ENCODE results near the gene KLHL28. TPM values are rescaled to one million over a fixed set of nuclear protein-coding genes. Genes with fewer than 3 reads are reported as not detected.

KLHL28 gene
- total and polyA plus RNA-seq, 2 donors (not counting 3 experiments of a cell fraction or from before 2014, with no cell fraction given) = 2.9 to 7.3 TPM

GRCh38 chr14:44968714-44969113 is 7.0 kb upstream of the KLHL28 start:
- no peak for TF ChIP-seq CTCF (IDR thresholded peaks at IDR 0.05; ENCODE audit: extremely low read depth in 1 of 2, insufficient read depth in 1 of 2, low read depth in 1 of 2, low read length in 2 of 2)
- TF ChIP-seq POLR2AphosphoS5 (IDR thresholded peaks at IDR 0.05; ENCODE audit: insufficient read depth, low read depth, low read length) = no peak
- no peak for TF ChIP-seq JUN (IDR thresholded peaks at IDR 0.05; ENCODE audit: borderline replicate concordance, insufficient read depth, insufficient read length, low read depth)
- TF ChIP-seq MAX (IDR thresholded peaks at IDR 0.05; ENCODE audit: insufficient read depth, insufficient read length) = no peak
- TF ChIP-seq MYC (IDR thresholded peaks at IDR 0.05; ENCODE audit: low read depth, low read length) = no peak
- TF ChIP-seq POLR2A (IDR thresholded peaks at IDR 0.05; ENCODE audit: low read depth, low read length) = no peak
- TF ChIP-seq FOS (IDR thresholded peaks at IDR 0.05; ENCODE audit: borderline replicate concordance, insufficient read depth, low read length) = no peak
- TF ChIP-seq GATA2 (IDR thresholded peaks at IDR 0.05; ENCODE audit: insufficient read depth, insufficient read length, low read depth, low read length) = no peak
- TF ChIP-seq EZH2 (IDR thresholded peaks at IDR 0.05; ENCODE audit: borderline replicate concordance, low read depth, low read length, severe bottlenecking) = no peak
- no peak overlapping the region for H2AFZ ChIP-seq (ENCODE audit: low read depth, low read length)
- FAIRE-seq (no peak), DNase-seq (ENCODE audit: low read depth, low spot score) (no peak)
- intact Hi-C loops (cut with micrococcal nuclease) (no loop called here), dilution Hi-C loops (cut with MboI; ENCODE audit: extremely low pct_ligation_motif_present, low sequenced_read_pairs) (no loop called here)
- no peak overlapping the region for H3K4me2 ChIP-seq (ENCODE audit: insufficient read depth, low read length)
- ChIA-PET CTCF (no interaction called here), POLR2A (no interaction called here)
- H3K27me3 ChIP-seq (ENCODE audit: control insufficient read depth in 2 of 2, insufficient read depth in 2 of 2, low read length in 2 of 2) = no peaks in the 10 kb centered on the region
- no peak overlapping the region for H3K27ac ChIP-seq (ENCODE audit: insufficient read depth, low read depth, low read length)
- H3K9me3 ChIP-seq (replicated peaks; ENCODE audit: control insufficient read depth, insufficient read depth, low read length) = no peaks in the 10 kb centered on the region
- no peaks in the 10 kb centered on the region for H4K20me1 ChIP-seq (replicated peaks; ENCODE audit: control insufficient read depth, extremely low read depth, insufficient read depth, low read length)
- H3K9ac ChIP-seq (replicated peaks; ENCODE audit: extremely low read depth, insufficient read depth, low read length) = no peak overlapping the region
- H3K4me1 ChIP-seq (ENCODE audit: control insufficient read depth, extremely low read depth, insufficient read depth, low read length) = peaks cover 22% of the 10 kb centered on the region
- peaks cover 77% of the 10 kb centered on the region for H3K79me2 ChIP-seq (ENCODE audit: control insufficient read depth, insufficient read depth, low read length)
- no peak overlapping the region for H3K4me3 ChIP-seq (replicated peaks in 1 of 3; ENCODE audit: insufficient read depth in 1 of 3, low read depth in 1 of 3, low read length in 3 of 3)
- BruUV-seq (replicated peaks) = no TSS peak
- no peaks in the 10 kb centered on the region for H3K36me3 ChIP-seq (ENCODE audit: control insufficient read depth in 2 of 2, extremely low read depth in 1 of 2, insufficient read depth in 2 of 2, low read length in 2 of 2)
- H3K9me1 ChIP-seq (replicated peaks; ENCODE audit: control insufficient read depth, extremely low read depth, insufficient read depth, low read length) = no peaks in the 10 kb centered on the region

Data from endothelial cell of umbilical vein (primary cell).